B cell (primary cell): ENCODE data around the gene IDH3A. TPM values are rescaled to one million over a fixed set of nuclear protein-coding genes. Genes with fewer than 3 reads are reported as not detected.

Experiments used
- ATAC-seq: fragments of 200-7000 bp; cut with Tn5 transposase; one replicate; pipeline ENCODE4 v1.10.0; 2021; ENCODE audit warnings: low read depth, mild to moderate bottlenecking, moderate number of reproducible peaks, moderate library complexity
- CTCF ChIA-PET: fragments of 350-600 bp; sonication (Branson Sonifier 250); formaldehyde crosslinking; loops from one replicate; lab custom pipeline; 2021; ENCODE audit warnings: antibody characterized with exemption, inconsistent platforms; lab: Charles Lee
- POLR2A ChIA-PET: fragments of 350-600 bp; sonication (Branson Sonifier 250); formaldehyde crosslinking; loops from one replicate; lab custom pipeline; 2021; ENCODE audit warnings: antibody characterized with exemption; lab: Charles Lee
- DNase-seq: peaks from one replicate; pipeline ENCODE4 v3.0.0; 2013
- H2AFZ ChIP-seq: 2 replicates; pipeline ENCODE4 v1.6.1; 2012; ENCODE audit warnings: mild to moderate bottlenecking, low read depth, low read length; ENCODE audit not compliant: insufficient read depth, poor library complexity, severe bottlenecking
- H3K27ac ChIP-seq, 2 donors: 1 replicate in 1 of 2; 2 replicates in 1 of 2; pipeline ENCODE4 v1.5.1; 2012 to 2013; ENCODE audit warnings: low read length in 2 of 2, mild to moderate bottlenecking in 2 of 2, moderate library complexity in 1 of 2
- H3K27me3 ChIP-seq, 4 experiments: fragments of 200-600 bp in 1 of 4; sonication (generic) in 1 of 4; replicated peaks in 1 of 4; 1 replicate in 2 of 4; 2 replicates in 2 of 4; pipeline versions ENCODE4 v1.6.1 to v1.7.0; 2013 to 2016; ENCODE audit warnings: low read length in 3 of 4, mild to moderate bottlenecking in 2 of 4, mixed read lengths in 1 of 4, moderate library complexity in 1 of 4; ENCODE audit not compliant: insufficient read depth in 4 of 4, control insufficient read depth in 3 of 4; ENCODE audit errors: control extremely low read depth in 1 of 4
- H3K36me3 ChIP-seq, 2 experiments: replicated peaks in 1 of 2; 1 replicate in 1 of 2; 2 replicates in 1 of 2; pipeline versions ENCODE4 v1.6.1 to v1.7.1; 2013; ENCODE audit warnings: low read length in 1 of 2; ENCODE audit not compliant: insufficient read depth in 2 of 2, control insufficient read depth in 1 of 2; ENCODE audit errors: control extremely low read depth in 1 of 2, extremely low read depth in 1 of 2
- H3K4me1 ChIP-seq, 2 donors: fragments of 200-600 bp in 1 of 2; sonication (generic) in 1 of 2; 1 replicate in 1 of 2; 2 replicates in 1 of 2; pipeline versions ENCODE4 v1.5.1 to v1.6.1; 2013 to 2017; ENCODE audit warnings: low read length in 2 of 2; ENCODE audit not compliant: control insufficient read depth in 2 of 2, insufficient read depth in 2 of 2
- H3K4me2 ChIP-seq: replicated peaks from 2 replicates; pipeline ENCODE3; 2012; ENCODE audit warnings: mild to moderate bottlenecking, low read depth, low read length; ENCODE audit not compliant: poor library complexity, severe bottlenecking
- H3K4me3 ChIP-seq, 5 experiments: fragments of 200-600 bp in 1 of 5; sonication (generic) in 1 of 5; 1 replicate in 3 of 5; 2 replicates in 2 of 5; pipeline versions ENCODE4 v1.5.1 to v1.7.0; 2011 to 2016; ENCODE audit warnings: low read length in 4 of 5, mild to moderate bottlenecking in 4 of 5, low read depth in 2 of 5, control low read depth in 1 of 5, moderate library complexity in 1 of 5; ENCODE audit not compliant: insufficient read depth in 1 of 5; ENCODE audit errors: control extremely low read depth in 1 of 5, extremely low read depth in 1 of 5
- H3K79me2 ChIP-seq: fragments of 200-600 bp; sonication (generic); one replicate; pipeline ENCODE4 v1.6.0; 2016; ENCODE audit warnings: low read length; ENCODE audit not compliant: control insufficient read depth, insufficient read depth
- H3K9ac ChIP-seq: fragments of 200-600 bp; sonication (generic); 2 replicates; pipeline ENCODE4 v1.6.1; 2017; ENCODE audit warnings: mild to moderate bottlenecking, low read length, moderate library complexity
- H3K9me3 ChIP-seq, 3 donors: one replicate each; pipeline versions ENCODE4 v1.6.1 to v1.7.1; 2013; ENCODE audit warnings: low read length in 2 of 3; ENCODE audit not compliant: control insufficient read depth in 2 of 3, insufficient read depth in 1 of 3; ENCODE audit errors: control extremely low read depth in 1 of 3
- H4K20me1 ChIP-seq: 2 replicates; pipeline ENCODE4 v1.6.0; 2012; ENCODE audit warnings: mild to moderate bottlenecking, low read length; ENCODE audit not compliant: insufficient read depth, control insufficient read depth, poor library complexity, severe bottlenecking
- H3K27ac Mint-ChIP-seq: one replicate; pipeline ENCODE4 v1.8.0; 2021; ENCODE audit warnings: mixed read lengths
- H3K27me3 Mint-ChIP-seq: one replicate; pipeline ENCODE4 v1.8.0; 2021; ENCODE audit warnings: mixed read lengths
- H3K4me1 Mint-ChIP-seq: one replicate; pipeline ENCODE4 v1.8.0; 2021; ENCODE audit warnings: mixed read lengths
- H3K4me3 Mint-ChIP-seq: one replicate; pipeline ENCODE4 v1.8.0; 2021; ENCODE audit warnings: mixed read lengths
- H3K9me3 Mint-ChIP-seq: one replicate; pipeline ENCODE4 v1.8.0; 2022; ENCODE audit warnings: mixed read lengths; ENCODE audit not compliant: insufficient read depth
- CTCF ChIP-seq: fragments of 200-600 bp; IDR thresholded peaks from one replicate; pipeline ENCODE4 v1.8.0; 2022; ENCODE audit warnings: antibody characterized with exemption, mild to moderate bottlenecking
- EZH2 ChIP-seq: IDR thresholded peaks from 2 replicates; pipeline ENCODE4 v1.6.1; 2012; ENCODE audit warnings: borderline replicate concordance, low read depth, mild to moderate bottlenecking, moderate library complexity, low read length; ENCODE audit not compliant: insufficient read depth, poor library complexity, severe bottlenecking
- WGBS: methylation state at CpG from one replicate; pipeline ENCODE4 v1.1.5; 2013; ENCODE audit warnings: missing lambda C conversion rate; ENCODE audit not compliant: insufficient coverage; 5-methylcytosine and 5-hydroxymethylcytosine counted together
- intact Hi-C: fragments of 100-400 bp; cut with micrococcal nuclease; formaldehyde crosslinking; loops from one replicate; pipeline ENCODE4 v1.10.0; 2022
- polyA plus RNA-seq: library from polyadenylated mRNA; depleted of rRNA; stranded (reverse); fragments of >200 nt; gene quantifications from 2 replicates; pipeline ENCODE4 v1.2.3, GENCODE V29; 2012
- total RNA-seq, 2 donors: library from RNA; stranded (reverse); fragments of 120-200 nt in 1 of 2; gene quantifications; 1 replicate in 1 of 2; 2 replicates in 1 of 2; pipeline versions ENCODE4 v1.2.3 to v1.2.4, GENCODE V29; 2013 to 2022

IDH3A gene
- total and polyA plus RNA-seq, 2 donors (not counting 1 experiment from before 2014, with no cell fraction given): 39.7 to 71.7 TPM

DNA sequence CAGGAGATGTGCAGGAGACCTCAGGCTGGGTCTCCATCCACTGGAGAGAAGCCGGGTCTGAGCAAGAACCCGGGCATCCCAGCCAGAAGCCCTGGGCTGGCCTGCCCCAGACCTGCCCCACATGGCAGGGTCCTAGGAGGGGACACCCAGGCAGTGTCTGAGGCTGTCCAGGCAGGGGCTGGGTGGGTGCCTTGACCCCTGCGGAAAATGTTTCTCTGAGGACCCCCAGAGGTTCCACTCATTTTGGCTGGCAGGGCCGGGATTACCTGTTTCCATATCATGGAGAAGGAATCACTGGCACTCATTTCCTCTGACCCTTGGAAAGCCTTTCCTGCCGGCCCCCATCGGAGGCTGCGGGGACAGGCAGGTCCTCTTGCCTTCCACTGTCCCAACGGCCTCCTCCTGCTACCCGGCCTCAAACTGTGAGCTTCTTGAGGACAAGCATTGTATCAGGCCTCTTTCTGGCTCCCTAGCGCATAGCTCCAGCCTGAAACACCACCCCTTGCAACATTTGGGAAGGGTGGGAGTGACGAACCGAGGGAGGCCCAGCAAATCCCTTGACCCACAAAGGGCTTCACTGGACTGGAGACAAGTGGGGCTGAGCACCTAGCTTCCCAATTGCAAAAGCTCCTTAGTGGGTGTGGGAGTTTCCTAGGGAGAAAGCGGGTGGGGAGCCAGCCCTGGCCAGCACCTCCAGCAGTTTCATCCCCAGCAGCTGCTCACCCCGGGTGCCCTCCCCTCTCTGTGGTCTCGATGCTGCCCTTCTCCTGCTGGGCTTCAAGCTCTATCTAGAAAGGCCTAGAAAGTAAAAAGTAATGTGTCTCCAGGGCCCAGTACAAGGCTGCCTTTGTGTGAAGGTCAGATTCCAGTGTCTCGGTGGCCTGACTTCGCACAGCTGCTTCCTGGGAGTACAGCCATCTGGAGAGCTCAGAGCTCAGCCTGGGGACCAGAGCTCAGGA lies 55.5 kb downstream of the IDH3A start:
- CTCF ChIA-PET: interaction anchor here (0.6 to 16.6 kb wide), 4 partner anchors 10 to 387 kb away, joined by 3 to 394 read pairs (median 14); no protein-coding TSS in a partner anchor
- no peak overlapping the region for H3K4me2 ChIP-seq
- no peaks in the 10 kb centered on the region for H3K36me3 ChIP-seq
- no peaks in the 10 kb centered on the region for H4K20me1 ChIP-seq
- no peak overlapping the region for H3K27ac Mint-ChIP-seq
- POLR2A ChIA-PET: no interaction called here
- no peak overlapping the region for H3K9ac ChIP-seq
- H2AFZ ChIP-seq: no peak overlapping the region
- 95% methylated on average over 15 of the region's 17 CpGs for WGBS
- H3K27me3 ChIP-seq: peaks cover 0 to 2% (median 0%) of the 10 kb centered on the region in 4 experiments
- intact Hi-C loops: no loop called here
- H3K79me2 ChIP-seq: no peaks in the 10 kb centered on the region
- no peak for TF ChIP-seq CTCF
- TF ChIP-seq EZH2: no peak
- no peaks in the 10 kb centered on the region for H3K4me1 Mint-ChIP-seq
- H3K9me3 Mint-ChIP-seq: no peaks in the 10 kb centered on the region
- H3K27me3 Mint-ChIP-seq: peaks cover 10% of the 10 kb centered on the region
- H3K4me3 Mint-ChIP-seq: no peak overlapping the region
- no peak for DNase-seq
- H3K4me3 ChIP-seq: no peak overlapping the region
- no peak for ATAC-seq
- no peak overlapping the region for H3K27ac ChIP-seq
- H3K9me3 ChIP-seq: no peaks in the 10 kb centered on the region
- no peaks in the 10 kb centered on the region for H3K4me1 ChIP-seq

DNA sequence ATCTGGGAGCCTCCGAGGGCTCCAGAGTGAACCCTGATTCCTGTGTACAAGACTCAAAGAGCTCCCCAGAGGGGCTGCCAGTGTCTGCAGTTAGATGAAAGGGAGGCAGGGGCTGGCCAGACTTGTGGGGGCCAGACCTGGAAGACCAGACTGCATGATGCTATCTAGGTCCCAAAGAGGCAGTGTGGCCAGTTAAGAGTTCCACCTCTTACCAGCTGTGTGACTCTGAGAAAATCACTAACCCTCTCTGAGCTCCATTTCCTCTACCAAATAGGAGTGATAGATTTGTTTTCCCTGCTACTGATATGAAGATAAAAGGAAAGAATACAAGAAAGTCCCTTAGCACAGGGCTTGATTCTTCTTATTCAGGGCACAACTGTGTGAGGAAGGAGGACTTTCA lies 56.2 kb downstream of the IDH3A start:
- ATAC-seq (no peak), DNase-seq (no peak)
- WGBS: 83% methylated on average over 1 of the region's 1 CpG
- TF ChIP-seq CTCF: no peak
- no peak for TF ChIP-seq EZH2
- POLR2A ChIA-PET: no interaction called here
- intact Hi-C loops: no loop called here
- Histone ChIP-seq H3K4me3 (no peak overlapping the region), H2AFZ (no peak overlapping the region), H3K79me2 (no peaks in the 10 kb centered on the region), H4K20me1 (no peaks in the 10 kb centered on the region), H3K9ac (no peak overlapping the region), H3K4me2 (no peak overlapping the region), H3K27ac (no peak overlapping the region), H3K36me3 (no peaks in the 10 kb centered on the region), H3K9me3 (no peaks in the 10 kb centered on the region), H3K4me1 (no peaks in the 10 kb centered on the region), H3K27me3 (peaks cover 0 to 2% (median 0%) of the 10 kb centered on the region in 4 experiments)
- Mint-ChIP-seq H3K4me3 (no peak overlapping the region), H3K4me1 (no peaks in the 10 kb centered on the region), H3K27me3 (peaks cover 10% of the 10 kb centered on the region), H3K27ac (no peak overlapping the region), H3K9me3 (no peaks in the 10 kb centered on the region)
- CTCF ChIA-PET: interaction anchor here (0.5 to 16.6 kb wide), 4 partner anchors 10 to 264 kb away, joined by 3 to 394 read pairs (median 14); no protein-coding TSS in a partner anchor
